T47D (cell line): ENCODE data around the gene MUS81.

Experiments
- DNase-seq, 2 experiments: peaks; one replicate each; pipeline versions ENCODE4 v3.0.0 to v3.0.0-alpha.2; 2011 to 2012; ENCODE audit warnings: low read depth in 1 of 2, low spot score in 1 of 2
- JUND ChIP-seq: IDR thresholded peaks from 2 replicates; pipeline ENCODE4 v1.6.1; 2012; ENCODE audit warnings: low read depth
- in situ Hi-C: cut with HindIII; loops from 2 replicates; pipeline ENCODE4 v1.10.0; 2016; ENCODE audit warnings: low sequenced_read_pairs, low pct_unique_long_range_greater_than_20kb

MUS81 gene

GRCh38 chr11:65912845-65913244 lies 52.6 kb downstream of the MUS81 start:
- TF ChIP-seq JUND: no peak
- no peak for DNase-seq
- in situ Hi-C loops: no loop called here

GRCh38 chr11:65915101-65915820 lies 55.0 kb downstream of the MUS81 start:
- no peak for TF ChIP-seq JUND
- in situ Hi-C loops: no loop called here

GRCh38 chr11:65915821-65916251 lies 55.6 kb downstream of the MUS81 start:
- DNase-seq: no peak
- in situ Hi-C loops: no loop called here
- TF ChIP-seq JUND: no peak

More at GRCh38 chr11:65915101-65915820, 55.0 kb downstream of the MUS81 start:
- DNase-seq: no peak
